Panc1 (cell line): ENCODE measurements around the gene LRIG2.

ENCODE experiments used
- CTCF ChIP-seq: fragments of 450-650 bp; IDR thresholded peaks from 2 replicates; pipeline ENCODE4 v1.5.1; 2017; ENCODE audit warnings: mild to moderate bottlenecking
- POLR2AphosphoS5 ChIP-seq: IDR thresholded peaks from 2 replicates; pipeline ENCODE4 v1.6.1; 2012; ENCODE audit warnings: mild to moderate bottlenecking, low read depth, low read length, moderate library complexity
- SIN3A ChIP-seq: IDR thresholded peaks from 2 replicates; pipeline ENCODE4 v1.6.1; 2012; ENCODE audit warnings: low read depth, mild to moderate bottlenecking, low read length, moderate library complexity, borderline replicate concordance; ENCODE audit not compliant: insufficient read depth

GRCh38 chr1:113046569-113046968, 26.4 kb upstream of the LRIG2 start:
- no peak for TF ChIP-seq CTCF
- TF ChIP-seq SIN3A, result no peak
- TF ChIP-seq POLR2AphosphoS5, result no peak
